Epithelial cell of prostate (primary cell): ENCODE measurements around the gene URI1.
"Not testable (repeated sequence)": the region's sequence is repeated elsewhere in the genome, so short reads cannot be mapped to it uniquely, and the experiment has no call there.

Experiments
- DNase-seq: peaks from one replicate; pipeline ENCODE4 v3.0.0-alpha.2; 2011; ENCODE audit warnings: low read depth, low spot score
- H3K27ac ChIP-seq: fragments of 450-650 bp; 2 replicates; pipeline ENCODE4 v1.5.1; 2017; ENCODE audit warnings: mild to moderate bottlenecking

Gene URI1

GRCh38 chr19:30011051-30011578 lies 69.1 kb downstream of the URI1 start:
- H3K27ac ChIP-seq = no peak overlapping the region
- no peak for DNase-seq

DNA sequence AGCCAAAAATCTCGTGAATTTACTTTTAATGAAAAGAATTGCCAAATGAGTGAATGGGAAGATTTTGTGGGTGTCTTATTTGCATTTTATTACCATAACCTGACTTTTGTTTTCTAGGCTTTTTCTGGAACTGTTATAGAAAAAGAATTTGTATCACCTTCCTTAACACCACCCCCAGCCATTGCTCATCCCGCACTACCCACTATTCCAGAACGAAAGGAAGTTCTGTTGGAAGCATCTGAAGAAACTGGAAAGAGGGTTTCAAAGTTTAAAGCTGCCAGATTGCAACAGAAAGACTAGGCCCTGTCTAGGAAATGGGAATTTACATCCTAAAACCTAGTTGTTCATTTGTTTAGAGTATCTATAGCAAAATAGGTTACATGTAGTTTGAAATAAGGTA lies 72.7 kb downstream of the URI1 start:
- DNase-seq = no peak
- no peak overlapping the region for H3K27ac ChIP-seq

DNA sequence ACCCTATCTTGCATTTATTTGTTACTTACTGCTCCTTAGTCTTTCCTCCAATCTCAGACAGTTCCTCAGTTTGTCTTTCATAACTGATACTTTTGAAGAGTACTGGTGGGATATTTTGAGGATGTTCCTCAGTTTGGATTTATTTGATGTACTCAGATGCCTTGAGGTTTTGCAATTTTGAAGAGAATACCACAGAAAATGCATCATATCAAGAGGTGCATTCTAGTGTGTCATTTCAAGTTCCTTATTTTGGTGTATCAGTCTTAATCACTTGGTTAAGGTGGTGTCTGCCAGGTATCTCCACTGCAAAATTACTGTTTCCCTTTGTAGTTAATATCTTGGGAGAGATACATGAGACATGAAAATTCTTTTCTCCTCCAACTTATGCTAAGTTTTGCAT lies 75.1 kb downstream of the URI1 start:
- no peak overlapping the region for H3K27ac ChIP-seq
- DNase-seq = no peak

DNA sequence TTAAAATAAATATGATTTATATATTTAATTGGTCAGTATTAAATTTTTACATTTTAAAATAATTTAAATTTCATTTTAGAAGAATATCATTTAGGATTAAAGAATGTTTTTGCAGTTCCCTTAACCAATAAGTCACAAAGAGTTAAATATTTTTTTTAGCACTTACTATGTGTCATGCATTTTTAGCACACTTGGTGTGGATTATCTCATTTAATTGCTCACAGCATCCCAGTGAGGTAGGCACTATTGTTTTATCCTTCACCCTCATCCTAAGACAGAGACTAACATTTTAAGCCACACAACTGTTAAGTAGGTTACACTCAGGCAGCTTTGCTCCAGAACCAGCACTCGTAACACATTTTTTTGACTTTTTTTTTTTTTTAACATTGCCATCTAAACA lies 78.2 kb downstream of the URI1 start:
- no peak for DNase-seq
- H3K27ac ChIP-seq = no peak overlapping the region

GRCh38 chr19:30022659-30023058 lies 80.6 kb downstream of the URI1 start:
- no peak for DNase-seq
- H3K27ac ChIP-seq = no peak overlapping the region

GRCh38 chr19:30023330-30023729 lies 81.3 kb downstream of the URI1 start:
- no peak overlapping the region for H3K27ac ChIP-seq
- no peak for DNase-seq

- no peak overlapping the region for H3K27ac ChIP-seq
- DNase-seq = no peak
Observed at GRCh38 chr19:30024091-30024490, 82.1 kb downstream of the URI1 start.

- DNase-seq = no peak
- no peak overlapping the region for H3K27ac ChIP-seq
Observed at GRCh38 chr19:30026933-30027332, 84.9 kb downstream of the URI1 start.

GRCh38 chr19:30028118-30028991 lies 86.3 kb downstream of the URI1 start:
- no peak for DNase-seq
- H3K27ac ChIP-seq = no peak overlapping the region

GRCh38 chr19:30028992-30029343 lies 86.9 kb downstream of the URI1 start:
- H3K27ac ChIP-seq = no peak overlapping the region
- DNase-seq = no peak

DNA sequence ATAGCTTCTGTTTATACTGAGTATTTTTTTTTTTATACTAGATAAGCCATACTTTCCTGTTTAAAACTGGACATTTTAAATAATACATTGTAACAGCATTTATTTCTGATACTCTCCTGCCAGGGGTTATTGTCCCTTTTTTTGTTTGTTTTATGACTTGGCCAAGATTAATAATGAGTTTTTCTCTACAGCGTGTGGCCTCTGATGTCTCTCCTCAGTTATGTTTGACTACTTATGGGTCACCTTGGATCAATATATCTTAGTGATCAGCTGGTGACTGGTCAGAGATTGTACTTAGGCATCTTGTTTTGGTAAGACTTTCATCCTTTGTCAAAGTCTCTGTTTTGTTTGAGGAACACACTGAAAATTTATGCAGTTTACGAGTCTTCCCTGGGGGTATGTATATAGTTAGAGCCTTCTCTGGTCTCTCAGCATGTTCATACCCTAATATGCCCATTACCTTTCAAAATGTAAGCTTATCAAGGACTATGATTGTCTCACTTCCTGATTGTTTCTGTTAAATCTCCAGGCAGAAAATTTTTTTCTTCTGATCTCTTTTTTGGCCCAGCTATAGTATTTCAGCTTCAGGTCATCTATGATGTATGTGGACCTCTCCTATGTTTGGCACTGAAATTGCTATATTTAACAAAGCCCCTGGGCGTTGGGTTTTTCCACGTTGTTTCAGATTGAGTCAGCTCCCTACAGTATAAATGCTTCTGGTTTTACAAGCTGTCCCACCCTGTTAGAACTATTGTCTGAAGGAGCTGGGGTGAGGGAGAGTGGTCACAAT lies 87.9 kb downstream of the URI1 start:
- peak; percentile 40 for DNase-seq

GRCh38 chr19:30034321-30034720 lies 92.3 kb downstream of the URI1 start:
- DNase-seq = no peak
- no peak overlapping the region for H3K27ac ChIP-seq

More for the DNA sequence above, 87.9 kb downstream of the URI1 start:
- H3K27ac ChIP-seq = peak overlapping the region; percentile 55

GRCh38 chr19:30036154-30037129 lies 94.4 kb downstream of the URI1 start:
- H3K27ac ChIP-seq = no peak overlapping the region
- DNase-seq = no peak

DNA sequence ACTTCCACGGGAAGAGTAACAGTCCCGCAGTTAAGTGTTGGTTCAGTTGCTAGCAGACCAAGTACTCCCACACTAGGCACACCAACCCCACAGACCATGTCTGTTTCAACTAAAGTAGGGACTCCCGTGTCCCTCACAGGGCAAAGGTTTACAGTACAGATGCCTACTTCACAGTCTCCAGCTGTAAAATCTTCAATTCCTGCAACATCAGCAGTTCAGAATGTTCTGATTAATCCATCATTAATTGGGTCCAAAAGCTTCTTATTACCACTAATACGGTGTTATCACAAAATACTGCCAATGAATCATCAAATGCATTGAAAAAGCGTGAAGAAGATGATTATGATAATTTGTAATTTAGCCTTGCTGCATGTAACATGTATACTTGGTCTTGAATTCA lies 95.8 kb downstream of the URI1 start:
- no peak for DNase-seq
- H3K27ac ChIP-seq = no peak overlapping the region

DNA sequence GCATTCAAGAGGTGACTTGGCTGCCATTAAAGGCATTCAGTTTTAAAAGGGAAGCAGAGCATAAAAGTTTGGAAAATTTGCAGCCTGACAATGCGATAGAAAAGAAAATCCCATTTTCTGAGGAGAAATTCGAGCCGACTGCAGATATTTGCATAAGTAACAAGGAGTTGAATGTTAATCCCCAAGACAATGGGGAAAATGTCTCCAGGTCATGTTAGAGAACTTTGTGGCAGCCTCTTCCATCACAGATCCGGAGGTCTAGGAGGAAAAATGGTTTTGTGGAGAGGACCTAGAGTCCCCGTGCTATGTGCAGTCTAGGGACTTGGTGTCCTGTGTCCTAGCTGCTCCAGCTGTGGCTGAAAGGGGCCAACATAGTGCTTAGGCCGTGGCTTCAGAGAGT lies 99.9 kb downstream of the URI1 start:
- not testable (repeated sequence) for DNase-seq, H3K27ac ChIP-seq

GRCh38 chr19:30043008-30043407 lies 101.0 kb downstream of the URI1 start:
- DNase-seq, H3K27ac ChIP-seq: not testable (repeated sequence)

- no peak for DNase-seq
- H3K27ac ChIP-seq = no peak overlapping the region
Observed at GRCh38 chr19:30044273-30045248, 102.5 kb downstream of the URI1 start.

DNA sequence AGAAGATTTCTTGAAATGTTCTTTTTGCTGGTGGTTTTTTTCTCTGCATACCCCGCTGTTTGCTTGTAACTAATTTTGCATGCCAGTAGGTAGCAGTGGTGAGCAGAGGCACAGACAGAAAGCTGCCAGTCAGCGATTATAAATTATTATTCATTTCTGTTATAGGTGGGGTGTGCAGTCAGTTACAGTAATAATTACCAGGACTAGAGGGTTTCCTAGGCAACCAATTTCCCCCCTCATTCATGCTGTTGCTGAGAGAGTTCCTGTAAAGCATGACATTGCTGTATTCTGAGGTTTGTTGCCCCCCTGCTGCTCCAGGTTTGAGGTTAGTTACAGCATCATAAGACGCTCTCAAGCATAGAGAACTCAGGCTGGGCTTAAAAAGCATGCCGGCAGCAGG lies 104.5 kb downstream of the URI1 start:
- DNase-seq = no peak
- no peak overlapping the region for H3K27ac ChIP-seq

- no peak overlapping the region for H3K27ac ChIP-seq
- no peak for DNase-seq
Observed at GRCh38 chr19:30047432-30047831, 105.4 kb downstream of the URI1 start.
